ENCODE data around the gene TRPM6.

Gene TRPM6

DNA sequence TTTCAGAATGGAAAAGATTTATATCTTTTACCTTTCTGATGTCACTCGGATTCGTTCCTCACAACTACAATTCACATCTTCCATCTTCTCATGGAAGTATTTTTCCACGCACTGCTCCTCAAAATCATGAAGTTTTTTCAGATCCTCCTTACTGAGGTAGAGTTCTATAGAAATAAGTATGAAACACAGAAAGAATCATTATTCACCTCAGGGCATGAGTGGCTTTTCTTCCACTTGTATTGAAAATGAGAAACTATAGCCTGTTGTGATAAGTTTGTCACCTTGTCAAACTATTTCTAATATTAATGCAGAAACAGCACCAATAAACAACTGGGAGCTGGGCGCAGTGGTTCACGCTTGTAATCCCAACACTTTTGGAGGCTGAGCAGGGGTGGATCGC, 116.0 kb downstream of the TRPM6 start:
- no peak for DNase-seq (ENCODE audit: low read depth)

DNA sequence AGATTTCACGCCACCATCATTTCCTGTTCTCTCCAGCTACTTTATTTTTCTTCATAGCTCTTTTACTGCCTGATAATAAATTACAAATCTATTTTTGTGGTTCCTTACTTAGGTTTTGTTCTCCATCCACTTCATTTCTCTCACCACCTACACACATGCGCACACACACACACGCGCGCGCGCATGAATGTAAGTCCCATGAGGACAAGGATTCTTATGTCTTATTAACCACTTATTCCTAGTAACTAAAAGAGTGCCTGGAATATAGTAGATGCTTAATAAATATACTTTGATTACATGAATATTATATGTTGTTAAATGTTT, 116.5 kb downstream of the TRPM6 start:
- DNase-seq (ENCODE audit: low read depth) = no peak

DNA sequence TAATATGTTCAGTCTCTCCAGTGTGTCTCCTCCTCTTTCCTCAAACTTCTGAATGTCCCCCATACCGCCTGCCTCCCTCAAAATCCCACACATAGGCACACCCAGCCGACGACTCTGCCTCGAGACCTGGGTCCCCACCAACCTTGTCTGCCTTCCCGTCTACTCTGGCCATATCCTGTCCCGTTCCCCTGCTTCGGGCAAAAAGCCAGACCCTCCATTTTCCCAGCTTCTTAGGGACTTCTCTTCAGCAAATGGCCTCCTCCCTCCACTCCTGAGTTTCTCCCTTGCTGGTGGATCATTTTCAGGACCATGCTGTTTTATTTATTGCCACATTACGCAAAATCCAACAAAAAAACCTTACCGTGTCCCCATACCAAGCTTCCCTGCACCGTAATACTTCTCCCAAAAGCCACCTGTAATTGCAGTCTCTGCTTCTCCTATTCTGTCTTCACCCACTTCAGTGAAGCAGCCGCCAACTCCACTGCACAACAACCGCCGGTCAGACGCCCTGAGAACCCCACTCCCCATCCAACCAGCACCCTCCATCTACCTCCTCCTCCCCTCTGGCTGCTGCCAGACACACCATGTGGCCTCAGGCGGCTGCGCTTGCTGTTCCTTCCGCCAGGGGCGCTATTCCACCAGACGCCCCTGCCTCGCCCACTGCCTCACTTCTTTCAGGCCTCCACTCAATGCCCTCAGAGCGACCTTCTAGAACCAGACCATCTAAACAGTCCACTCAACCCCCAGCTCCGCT, 117.0 kb downstream of the TRPM6 start:
- peak; percentile 9 for DNase-seq (ENCODE audit: low read depth)

DNA sequence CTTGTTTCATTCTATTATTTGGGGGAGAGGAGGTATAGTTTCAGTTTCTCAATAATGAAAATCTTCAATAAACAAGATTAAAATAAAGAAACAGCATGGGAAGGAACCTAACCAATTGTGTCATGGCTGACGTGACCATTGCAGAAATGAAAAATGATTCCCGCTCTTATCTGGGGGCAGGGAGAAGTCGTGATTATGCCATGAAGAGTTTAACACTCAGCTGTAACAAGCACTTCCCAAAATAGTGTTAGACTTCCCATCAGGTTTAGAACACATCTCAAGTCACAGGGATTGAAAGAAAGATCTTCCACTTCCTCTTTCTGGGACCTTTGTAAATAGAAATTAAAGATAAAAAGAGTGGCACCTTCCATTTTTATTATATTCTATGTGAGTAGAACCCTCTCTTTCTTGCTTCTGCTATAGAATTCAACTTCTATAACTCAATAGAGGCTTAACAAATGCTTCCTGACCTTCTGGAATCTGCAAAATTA, 122.2 kb downstream of the TRPM6 start:
- DNase-seq (ENCODE audit: low read depth) = no peak

DNA sequence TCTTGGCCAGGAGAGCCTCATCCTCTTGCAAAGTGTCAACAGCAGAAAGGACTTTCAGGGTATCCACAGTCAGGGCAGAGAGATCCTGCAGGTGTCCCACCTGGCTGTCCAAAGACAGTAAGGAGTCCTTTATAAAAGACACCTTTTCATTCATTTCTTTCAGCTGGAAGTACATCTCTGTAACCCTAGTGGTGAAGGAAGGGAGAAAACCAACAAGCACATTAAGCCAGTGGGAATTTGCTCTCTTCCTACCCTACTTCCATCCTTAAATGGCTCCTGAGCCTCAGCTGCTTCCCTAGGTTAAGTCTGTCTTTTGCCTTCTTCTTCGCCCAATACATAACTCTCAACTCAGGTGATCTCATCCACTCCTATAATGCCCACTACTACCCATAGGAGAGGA, 124.8 kb downstream of the TRPM6 start:
- no peak for DNase-seq (ENCODE audit: low read depth)

DNA sequence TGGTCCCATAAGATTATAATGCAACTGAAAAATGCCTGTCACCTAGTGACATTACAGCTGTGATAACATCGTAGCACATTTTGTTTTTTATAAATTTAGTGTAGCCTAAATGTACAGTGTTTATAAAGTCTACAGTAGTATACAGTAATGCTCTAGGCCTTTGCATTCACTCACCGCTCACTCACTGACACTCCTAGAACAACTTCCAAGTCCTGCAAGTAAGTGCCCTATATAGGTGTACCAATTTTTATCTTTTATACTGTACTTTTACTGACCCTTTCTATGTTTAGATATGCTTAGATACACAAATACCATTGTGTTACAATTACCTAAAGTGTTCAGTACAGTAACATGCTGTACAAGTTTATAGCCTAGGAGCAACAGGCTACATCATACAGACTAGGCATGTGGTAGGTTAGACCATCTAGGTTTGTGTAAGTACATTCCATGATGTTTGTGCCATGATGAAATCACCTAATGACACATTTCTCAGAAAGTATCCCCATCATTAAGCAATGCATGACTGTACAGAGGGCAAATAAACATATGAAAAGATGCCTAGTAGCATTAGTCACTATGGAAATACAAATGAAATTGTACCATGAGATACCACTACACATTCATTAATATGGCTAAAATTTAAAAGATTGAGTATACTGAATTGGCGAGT, 127.6 kb downstream of the TRPM6 start:
- DNase-seq (ENCODE audit: low read depth) = no peak

DNA sequence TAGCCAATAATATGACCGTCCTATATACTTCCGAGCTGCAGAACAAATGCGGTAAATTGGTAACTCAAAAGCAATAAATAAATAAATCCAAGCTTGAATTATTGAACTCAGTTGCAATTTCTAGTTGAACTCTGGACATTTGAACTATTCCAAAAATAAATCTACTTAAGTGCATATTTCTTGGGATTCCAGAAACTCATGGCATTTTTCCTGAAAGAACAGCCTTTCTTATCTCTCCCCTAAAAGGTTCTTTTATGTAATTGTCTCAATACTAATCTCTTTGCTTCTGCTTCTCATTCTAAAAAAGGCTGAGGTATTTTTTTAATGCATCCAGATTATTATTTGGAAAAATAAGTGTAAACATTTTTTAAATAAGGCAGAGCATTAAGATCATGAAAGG, 131.7 kb downstream of the TRPM6 start:
- no peak for DNase-seq (ENCODE audit: low read depth)

DNA sequence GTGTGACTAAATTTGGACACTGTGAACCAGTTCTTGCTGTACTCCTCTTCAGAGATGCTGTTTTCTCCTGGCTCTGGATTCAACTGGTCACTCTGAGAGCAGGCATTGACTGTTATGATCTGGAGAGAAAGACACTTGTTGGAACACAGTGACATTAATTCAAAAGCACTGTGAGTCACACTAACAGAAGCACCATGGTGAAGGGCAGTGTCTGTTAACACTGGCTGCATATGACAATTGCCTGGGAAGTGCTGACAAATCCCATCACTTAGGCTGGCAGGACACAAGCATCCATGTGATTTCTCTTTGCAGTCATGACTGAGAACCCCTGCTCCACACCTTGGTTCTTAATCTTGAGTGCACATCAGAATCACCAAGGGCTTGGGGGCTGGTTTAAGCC, 132.4 kb downstream of the TRPM6 start:
- DNase-seq (ENCODE audit: low read depth) = no peak

DNA sequence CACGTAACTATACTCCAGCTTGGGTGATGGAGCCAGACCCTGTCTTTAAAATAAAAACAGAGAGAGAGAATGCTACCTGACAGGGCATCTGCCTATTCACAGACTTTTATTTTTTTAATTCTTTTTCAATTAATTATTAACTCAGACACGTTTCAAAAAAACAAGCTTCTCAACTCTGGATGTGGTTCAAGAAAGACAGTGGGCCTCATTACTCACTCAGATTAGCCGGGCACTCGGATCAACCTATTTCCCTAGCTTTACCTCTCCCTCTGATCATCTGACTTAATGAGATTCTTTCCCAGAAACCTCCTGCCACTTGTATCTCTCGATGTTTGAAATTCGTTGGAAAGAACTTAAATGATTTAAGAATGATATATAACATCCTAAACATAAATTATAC, 134.1 kb downstream of the TRPM6 start:
- DNase-seq (ENCODE audit: low read depth) = no peak

DNA sequence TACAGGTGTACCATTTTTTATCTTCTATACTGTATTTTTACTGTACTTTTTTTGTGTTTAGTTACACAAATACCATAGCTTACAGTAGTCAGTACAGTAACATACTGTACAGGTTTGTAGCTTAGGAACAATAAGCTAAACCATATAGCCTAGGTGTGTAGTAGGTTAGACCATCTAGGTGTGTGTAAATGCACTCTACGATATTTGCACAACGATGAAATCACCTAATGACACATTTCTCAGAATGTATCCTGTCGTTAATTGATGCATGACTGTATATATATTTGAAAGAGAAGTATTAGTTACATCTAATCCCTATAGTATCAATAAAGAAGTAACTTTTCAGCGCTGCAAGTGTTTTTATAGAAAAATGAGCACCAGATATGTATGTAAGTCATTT, 138.8 kb downstream of the TRPM6 start:
- no peak for DNase-seq (ENCODE audit: low read depth)

DNA sequence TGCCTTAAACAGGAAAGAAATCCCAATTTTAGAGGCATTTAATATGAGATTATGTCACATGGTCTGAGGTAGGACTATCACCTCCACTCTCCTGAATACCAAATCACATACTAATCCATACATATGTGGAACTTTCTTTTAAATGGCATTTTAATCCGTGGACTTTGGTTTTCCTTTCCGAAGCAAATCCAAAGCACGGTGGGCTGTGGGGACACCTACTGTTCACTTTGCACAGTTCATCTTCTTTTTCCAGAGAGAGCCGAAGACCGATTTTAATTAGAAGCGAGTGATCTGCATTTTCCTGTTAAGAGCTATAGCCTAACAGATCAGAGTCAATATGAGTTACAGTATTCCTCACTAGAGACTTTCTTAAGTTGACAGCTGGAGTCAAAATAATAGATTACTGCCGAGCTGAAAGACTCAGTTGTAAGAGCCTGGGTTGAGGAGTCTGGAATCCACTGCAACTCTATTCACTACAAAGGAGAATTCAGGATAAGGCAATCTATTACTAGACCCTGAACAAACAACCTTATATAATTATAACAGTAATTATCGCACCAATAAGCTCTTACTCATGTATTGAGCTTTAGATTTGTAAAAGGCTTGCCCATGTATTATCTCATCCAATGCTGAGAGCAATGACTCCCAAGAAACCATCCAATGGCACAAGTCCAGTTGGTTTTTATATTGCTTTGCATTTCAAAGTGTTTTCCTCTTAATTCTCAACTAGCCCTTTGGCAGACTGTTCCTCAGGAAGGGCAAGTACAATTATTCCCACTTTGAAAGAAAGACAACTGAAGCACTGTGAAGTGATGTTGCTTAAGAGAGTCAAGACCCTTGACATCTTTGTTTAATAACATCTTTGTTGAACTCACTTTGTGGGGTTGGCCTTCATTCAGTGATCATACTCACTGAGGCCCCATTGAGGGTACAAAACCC, 144.7 kb downstream of the TRPM6 start:
- DNase-seq (ENCODE audit: low read depth) = peak; percentile 4

DNA sequence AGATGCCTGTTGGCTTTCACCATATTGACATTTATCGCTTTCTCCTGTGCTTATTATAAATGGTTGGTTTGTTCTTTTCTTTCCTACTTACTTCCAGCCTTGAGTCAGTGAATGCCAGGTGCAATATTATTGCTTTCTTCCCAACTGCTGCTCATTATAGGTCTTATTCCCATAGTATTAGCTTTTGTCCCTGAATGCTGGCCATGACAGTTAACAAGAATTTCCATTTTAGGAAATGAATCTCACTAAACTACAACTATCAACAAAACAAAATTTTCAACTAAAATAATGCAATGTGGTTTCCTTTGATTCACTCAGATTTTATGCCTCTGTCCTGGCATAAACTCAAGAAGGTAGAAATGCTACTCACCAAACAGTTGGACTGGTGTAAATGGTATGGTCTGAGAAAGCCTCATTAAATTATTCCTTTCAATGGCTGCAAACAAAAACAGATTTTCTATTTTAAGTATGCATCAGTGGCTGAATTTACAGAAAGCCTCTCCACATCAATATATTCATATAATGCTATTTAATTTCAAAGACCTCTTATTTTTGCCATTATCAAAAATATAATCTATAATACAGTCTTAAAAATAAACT, 145.4 kb downstream of the TRPM6 start:
- DNase-seq (ENCODE audit: low read depth) = no peak

DNA sequence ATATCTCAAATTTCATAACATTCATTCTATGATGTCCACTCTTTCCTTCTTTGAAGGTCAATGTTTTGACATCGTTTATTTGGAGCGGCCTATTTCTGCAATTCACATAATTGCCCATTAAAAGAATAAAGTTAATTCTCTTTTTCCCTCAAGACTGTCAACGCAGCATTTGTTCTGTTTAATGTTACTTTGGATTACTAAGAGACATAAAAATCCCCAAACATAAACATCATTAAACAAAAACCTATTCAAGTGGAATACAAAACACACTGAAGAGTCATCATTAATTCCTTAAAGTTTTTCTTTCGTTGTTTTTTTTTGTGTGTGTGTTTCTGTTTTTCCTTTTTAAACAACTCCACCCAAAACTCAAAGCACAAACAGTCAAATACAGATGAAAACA, 151.1 kb downstream of the TRPM6 start:
- DNase-seq (ENCODE audit: low read depth) = no peak

DNA sequence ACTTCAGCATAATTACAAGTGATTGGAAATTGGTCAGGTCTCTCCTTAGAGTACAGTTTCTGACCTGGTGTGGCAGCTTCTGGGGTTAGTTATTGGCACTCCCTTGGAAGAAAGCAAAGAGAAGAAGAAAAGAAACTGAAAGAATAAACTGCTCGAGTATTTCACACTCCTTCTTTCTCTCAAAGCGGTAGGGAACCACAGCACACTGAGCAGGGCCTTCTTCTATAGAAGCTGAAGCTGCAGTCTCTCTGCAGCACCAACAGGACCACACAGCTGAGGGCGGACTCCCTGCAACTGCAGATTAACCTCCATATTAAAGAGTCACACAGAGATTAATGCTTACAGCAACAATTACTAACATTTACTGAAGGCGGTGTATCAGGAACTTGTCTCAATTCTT, 152.0 kb downstream of the TRPM6 start:
- no peak for DNase-seq (ENCODE audit: low read depth)

DNA sequence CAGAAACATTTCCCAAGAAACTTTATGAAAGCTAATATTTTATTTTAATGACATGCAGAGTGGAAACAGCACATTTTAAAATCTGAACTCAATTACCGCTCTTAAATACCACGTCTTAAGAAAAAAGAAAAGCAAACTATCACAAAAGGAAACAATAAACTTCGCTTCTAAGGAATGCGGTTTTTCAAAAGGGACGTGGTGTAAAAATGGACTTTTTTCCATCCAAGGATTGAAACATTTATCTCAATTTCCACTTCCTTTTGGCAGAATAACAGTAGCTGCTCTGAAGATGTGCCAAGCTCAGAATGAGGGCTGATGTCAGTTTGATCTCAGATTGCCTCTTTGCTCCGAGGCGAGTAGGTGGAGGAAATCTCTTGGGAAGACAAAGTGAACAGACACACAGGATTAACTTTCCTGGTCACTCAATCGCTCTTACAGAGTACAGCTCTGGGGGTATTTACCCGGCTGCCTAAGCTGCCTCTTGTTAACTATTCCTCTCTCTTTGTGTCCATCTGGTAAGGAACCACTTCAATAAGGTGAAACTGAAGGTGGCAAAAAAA, 158.5 kb downstream of the TRPM6 start:
- no peak for DNase-seq (ENCODE audit: low read depth)

DNA sequence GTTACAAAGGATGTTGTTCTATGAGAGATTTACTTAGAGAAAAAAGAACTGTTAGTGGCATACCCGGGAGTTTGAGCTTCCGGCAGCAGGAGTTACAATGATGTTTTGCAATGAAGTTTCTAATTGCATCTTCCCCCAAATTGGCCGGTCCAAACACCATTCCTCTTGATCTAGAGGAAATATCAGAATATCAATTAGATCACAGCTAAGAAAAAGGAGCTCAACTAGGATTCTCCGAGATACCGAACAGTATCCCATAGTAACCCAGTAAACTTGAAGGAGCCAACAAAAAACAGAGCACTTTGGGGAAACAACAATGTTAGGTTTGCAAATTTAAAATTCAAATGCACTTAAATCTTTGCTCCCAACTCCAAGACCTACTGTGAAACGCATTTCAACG, 159.5 kb downstream of the TRPM6 start:
- no peak for DNase-seq (ENCODE audit: low read depth)

DNA sequence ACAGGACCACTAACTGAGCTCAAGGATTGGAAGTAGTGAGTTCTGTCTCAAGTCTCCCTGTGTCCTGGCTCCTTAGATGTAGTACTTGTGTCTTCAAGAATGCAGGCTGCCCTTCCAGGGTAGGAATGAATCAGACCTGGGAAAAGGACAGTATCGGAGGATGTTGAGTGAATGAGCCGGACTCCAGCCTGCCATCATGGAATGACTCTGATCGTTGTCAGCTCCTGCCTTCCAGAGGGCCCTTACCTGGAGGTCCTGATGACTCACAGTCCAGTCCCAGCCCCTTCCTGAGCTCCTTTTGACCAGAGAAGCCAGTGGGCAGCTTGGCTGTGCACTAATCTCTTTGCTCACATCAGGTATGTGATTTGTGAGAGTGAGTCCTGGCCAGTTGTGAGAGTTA, 161.1 kb downstream of the TRPM6 start:
- no peak for DNase-seq (ENCODE audit: low read depth)

DNA sequence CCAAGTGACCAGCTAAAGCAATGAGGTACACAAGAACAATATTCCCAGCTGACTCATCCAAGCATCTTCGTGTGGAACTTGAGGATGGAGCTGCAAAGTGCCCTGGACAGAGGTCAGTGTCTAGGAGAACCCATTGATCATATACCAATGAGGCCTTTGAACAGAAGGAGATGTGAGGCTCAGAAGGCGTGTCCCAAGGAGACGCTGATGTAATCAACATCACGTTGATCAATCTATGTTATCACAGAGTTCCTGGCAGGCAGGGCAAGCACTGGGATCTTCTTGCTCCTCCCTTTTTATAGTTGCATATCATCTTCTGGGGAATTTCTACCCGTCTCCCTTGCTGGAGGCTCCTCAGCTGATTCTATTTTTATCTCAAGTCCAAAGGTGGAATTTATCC, 163.4 kb downstream of the TRPM6 start:
- no peak for DNase-seq (ENCODE audit: low read depth)

DNA sequence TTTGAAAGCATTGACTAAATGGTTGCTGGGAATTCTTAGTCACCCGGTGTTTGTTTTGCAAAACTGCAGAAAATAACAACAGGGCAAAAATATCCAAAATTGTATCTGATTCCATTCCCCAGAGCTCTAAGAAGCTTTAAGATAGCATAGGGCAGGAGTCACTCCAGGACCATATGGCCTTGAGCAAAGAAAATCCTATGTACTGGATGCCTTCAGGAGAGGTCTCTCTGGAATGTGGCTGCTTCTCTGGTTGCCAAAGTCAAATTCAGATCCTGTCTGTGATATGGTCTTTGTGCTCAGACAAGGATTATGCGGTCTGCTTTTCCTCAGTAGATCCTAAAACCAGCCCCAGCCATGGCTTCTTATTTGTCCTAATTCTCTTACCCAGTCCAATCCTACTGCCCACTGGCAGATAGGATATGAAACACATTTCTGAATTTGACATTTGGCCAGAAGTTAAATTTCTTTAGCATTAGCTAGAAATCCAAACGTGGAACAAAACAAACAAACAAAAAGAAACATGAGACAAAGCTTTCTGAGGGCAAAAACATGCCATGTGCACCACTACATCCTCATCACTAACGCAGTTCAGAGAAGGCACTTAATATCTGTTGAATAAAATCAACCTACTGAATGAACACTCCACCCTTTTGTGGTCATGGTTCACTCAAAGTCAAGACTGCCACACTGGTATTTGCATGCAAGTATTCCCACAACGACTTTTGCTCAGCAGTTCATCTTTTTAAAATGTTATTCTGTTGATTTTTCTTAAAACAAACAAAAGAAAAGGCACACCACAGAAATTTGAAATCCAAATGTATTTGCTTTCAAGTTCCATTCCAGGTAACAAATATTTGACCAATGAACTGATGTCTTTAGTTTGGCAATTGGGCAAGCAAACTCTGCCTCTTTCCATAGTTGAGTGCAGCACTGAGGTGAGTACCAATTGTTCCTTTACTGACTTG, 165.7 kb downstream of the TRPM6 start:
- DNase-seq (ENCODE audit: low read depth) = no peak

DNA sequence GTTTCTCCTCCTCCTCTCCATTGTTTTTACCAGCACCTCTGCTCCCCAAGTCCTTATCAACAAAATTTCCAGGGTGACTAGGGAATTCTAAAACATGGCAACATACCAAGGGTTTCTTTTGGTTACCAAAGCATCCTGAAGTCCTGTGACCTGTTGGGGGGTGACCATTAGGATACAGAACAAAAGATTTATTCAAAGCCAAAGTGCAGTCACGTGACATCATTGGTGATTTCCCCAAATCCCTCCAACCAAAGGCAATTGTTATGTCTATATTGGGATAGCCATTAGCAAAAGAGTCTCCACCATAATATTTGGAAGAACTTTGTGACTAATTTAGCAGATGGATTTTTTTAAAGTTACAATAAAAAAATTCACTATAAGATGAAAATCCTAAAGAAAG, 168.4 kb downstream of the TRPM6 start:
- DNase-seq (ENCODE audit: low read depth) = no peak

DNA sequence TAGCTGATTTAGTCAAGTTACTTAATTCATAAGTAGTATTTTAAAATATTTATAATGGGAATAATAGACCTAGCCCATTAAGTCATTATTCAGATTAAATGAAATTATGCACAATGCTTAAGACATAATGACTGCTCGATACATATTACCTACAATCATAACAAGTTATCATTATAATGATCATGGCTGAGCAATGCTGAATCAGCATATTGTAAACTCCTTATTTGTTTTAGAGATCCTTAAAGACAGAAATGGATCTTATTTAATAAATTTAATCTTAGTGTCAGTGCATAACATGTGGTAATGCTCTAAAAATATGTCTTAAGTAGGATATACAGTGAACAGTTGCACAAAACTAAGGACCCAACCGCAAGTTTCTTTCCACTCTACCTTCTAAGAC, 169.0 kb downstream of the TRPM6 start:
- no peak for DNase-seq (ENCODE audit: low read depth)

Data from activated T-cell treated with anti-CD3 and anti-CD28 coated beads for 24 hours (primary cell).